Endodermal cell (in vitro differentiated cells): ENCODE measurements around the gene ZNF692. TPM values are rescaled to one million over a fixed set of nuclear protein-coding genes. Genes with fewer than 3 reads are reported as not detected.

Experiments used
- DNase-seq: peaks from one replicate; pipeline ENCODE4 v3.0.0-alpha.2; 2017
- H3K27ac ChIP-seq: 2 replicates; pipeline ENCODE4 v1.5.1; 2013; ENCODE audit warnings: mild to moderate bottlenecking, low read depth, low read length, moderate library complexity
- H3K27me3 ChIP-seq: 2 replicates; pipeline ENCODE4 v1.6.1; 2013; ENCODE audit warnings: mild to moderate bottlenecking, low read length, moderate library complexity; ENCODE audit not compliant: insufficient read depth, control insufficient read depth, poor library complexity, severe bottlenecking
- H3K36me3 ChIP-seq: 2 replicates; pipeline ENCODE4 v1.7.0; 2013; ENCODE audit warnings: mild to moderate bottlenecking, low read length, moderate library complexity; ENCODE audit not compliant: control insufficient read depth, insufficient read depth
- H3K4me1 ChIP-seq: one replicate; pipeline ENCODE4 v1.7.0; 2013; ENCODE audit warnings: low read length; ENCODE audit not compliant: control insufficient read depth, insufficient read depth
- H3K4me3 ChIP-seq: 2 replicates; pipeline ENCODE4 v1.5.1; 2013; ENCODE audit warnings: mild to moderate bottlenecking, low read length, moderate library complexity
- H3K9ac ChIP-seq: 2 replicates; pipeline ENCODE4 v1.6.1; 2013; ENCODE audit warnings: mild to moderate bottlenecking, low read length, moderate library complexity; ENCODE audit not compliant: poor library complexity, severe bottlenecking; ENCODE audit errors: extremely low read depth
- H3K9me3 ChIP-seq: 2 replicates; pipeline ENCODE4 v1.6.1; 2013; ENCODE audit warnings: mild to moderate bottlenecking, low read length, moderate library complexity; ENCODE audit not compliant: control insufficient read depth
- H3K27ac Mint-ChIP-seq: 2 replicates; pipeline ENCODE4 v1.8.0; 2020; ENCODE audit warnings: mixed read lengths
- H3K27me3 Mint-ChIP-seq: 2 replicates; pipeline ENCODE4 v1.8.0; 2021; ENCODE audit warnings: mild to moderate bottlenecking, mixed read lengths; ENCODE audit not compliant: insufficient read depth
- H3K36me3 Mint-ChIP-seq: 2 replicates; pipeline ENCODE4 v1.8.0; 2020; ENCODE audit warnings: low read depth, mixed read lengths
- H3K4me1 Mint-ChIP-seq: 2 replicates; pipeline ENCODE4 v1.8.0; 2020; ENCODE audit warnings: mixed read lengths
- H3K4me3 Mint-ChIP-seq: 2 replicates; pipeline ENCODE4 v1.8.0; 2020; ENCODE audit warnings: mild to moderate bottlenecking, moderate library complexity, mixed read lengths
- H3K9me3 Mint-ChIP-seq: 2 replicates; pipeline ENCODE4 v1.8.0; 2020; ENCODE audit warnings: mild to moderate bottlenecking, mixed read lengths
- CTCF ChIP-seq: fragments of 200-600 bp; sonication (generic); conservative IDR thresholded peaks from 2 replicates; pipeline ENCODE4 v1.5.0; 2021; ENCODE audit warnings: antibody characterized with exemption, mild to moderate bottlenecking
- WGBS, 2 experiments: methylation state at CpG; one replicate each; pipeline versions ENCODE4 v1.1.5 to v1.1.7; 2013; ENCODE audit warnings: missing lambda C conversion rate in 2 of 2, mixed read lengths in 1 of 2; ENCODE audit not compliant: insufficient coverage in 1 of 2, insufficient read length in 1 of 2; 5-methylcytosine and 5-hydroxymethylcytosine counted together
- long read RNA-seq, 4 experiments: library from polyadenylated mRNA in 2 of 4; library from RNA in 1 of 4; library from capped mRNA in 1 of 4; stranded (forward) in 3 of 4; unstranded in 1 of 4; transcript quantifications; one replicate each; pipeline ENCODE4 v2.0.0, GENCODE V29; 2020 to 2021; ENCODE audit warnings: inconsistent platforms in 1 of 4
- polyA plus RNA-seq, 2 experiments: library from polyadenylated mRNA; stranded (reverse); fragments of 50-300 nt; gene quantifications; one replicate each; pipeline ENCODE4 v1.2.3, GENCODE V29; 2013
- total RNA-seq, 2 donors: library from RNA; stranded (reverse); fragmentation: NEBNext Ultra II Directional in 1 of 2; extraction: Animal tissue kit (Norgen Biotek cat#: 25700) in 1 of 2; gene quantifications; 2 replicates in 1 of 2; 3 replicates in 1 of 2; pipeline ENCODE4 v1.2.1, GENCODE V29; 2021

ZNF692 gene
- 10 to 100 TPM; 47.6 to 50.3 TPM for total RNA-seq
- polyA plus RNA-seq (2013, experiment 1 of 2) = 79.3 TPM
- polyA plus RNA-seq (2013, experiment 2 of 2) = 69.4 TPM
- long read RNA-seq, experiment 1, partial matches to known transcripts = 3 of 8 reads
- long read RNA-seq, experiment 1, other reads (novel, unspliced or antisense) = 4 of 8 reads
- long read RNA-seq, experiment 2, transcript ZNF692-201 (12 exons, 1,931 nt) = major isoform, 10 of 43 reads
- long read RNA-seq, experiment 2, partial matches to known transcripts = 6 of 43 reads
- long read RNA-seq, experiment 2, other reads (novel, unspliced or antisense) = 26 of 43 reads
- long read RNA-seq, experiment 3, transcript ZNF692-227 (8 exons, 2,026 nt) = minor isoform, 5 of 110 reads
- long read RNA-seq, experiment 3, transcript ZNF692-201 (12 exons, 1,931 nt) = major isoform, 21 of 110 reads
- long read RNA-seq, experiment 3, partial matches to known transcripts = 12 of 110 reads
- long read RNA-seq, experiment 3, other reads (novel, unspliced or antisense) = 72 of 110 reads
- long read RNA-seq, experiment 4, partial matches to known transcripts = 3 of 17 reads
- long read RNA-seq, experiment 4, other reads (novel, unspliced or antisense) = 10 of 17 reads

- Histone ChIP-seq H3K36me3 (peaks cover 16% of the 10 kb centered on the region), H3K9me3 (no peaks in the 10 kb centered on the region), H3K4me1 (peaks cover 4% of the 10 kb centered on the region), H3K27me3 (peaks cover 34% of the 10 kb centered on the region), H3K4me3 (peak within 1 kb of the TSS; percentile 84), H3K27ac (peak within 1 kb of the TSS; percentile 60), H3K9ac (peak within 1 kb of the TSS; percentile 67)
- H3K4me1 Mint-ChIP-seq = peaks cover 20% of the 10 kb centered on the region
- peaks cover 22% of the 10 kb centered on the region for H3K36me3 Mint-ChIP-seq
- H3K27me3 Mint-ChIP-seq = peaks cover 37% of the 10 kb centered on the region
- DNase-seq = peak; percentile 98
- H3K9me3 Mint-ChIP-seq = no peaks in the 10 kb centered on the region
- peak within 1 kb of the TSS; percentile 76 for H3K4me3 Mint-ChIP-seq
- 9 to 52% methylated on average over 12 to 62 of the region's 62 CpGs for WGBS, 2 experiments
- TF ChIP-seq CTCF = no peak
- H3K27ac Mint-ChIP-seq = peak within 1 kb of the TSS; percentile 94
Observed at GRCh38 chr1:248858891-248859889, at the start of gene ZNF692. Gene ZNF692, minus strand, starts transcription at chr1:248859085. Its CDS starts 776 bp downstream, at chr1:248858309.

- TF ChIP-seq CTCF = no peak
- H3K4me3 ChIP-seq = peak overlapping the region; percentile 90
- Mint-ChIP-seq H3K9me3 (peaks cover 12% of the 10 kb centered on the region), H3K36me3 (peaks cover 21% of the 10 kb centered on the region), H3K27me3 (no peaks in the 10 kb centered on the region), H3K27ac (peak overlapping the region; percentile 99), H3K4me3 (peak overlapping the region; percentile 75), H3K4me1 (peaks cover 22% of the 10 kb centered on the region)
- peak overlapping the region; percentile 97 for H3K9ac ChIP-seq
- no peaks in the 10 kb centered on the region for H3K4me1 ChIP-seq
- no peaks in the 10 kb centered on the region for H3K9me3 ChIP-seq
- H3K27me3 ChIP-seq = no peaks in the 10 kb centered on the region
- DNase-seq = peak; percentile 54
- peaks cover 4% of the 10 kb centered on the region for H3K36me3 ChIP-seq
- H3K27ac ChIP-seq = peak overlapping the region; percentile 98
- WGBS, 2 experiments = 38 to 41% methylated on average over 8 to 18 of the region's 18 CpGs
Observed at GRCh38 chr1:248906753-248907661, 48.1 kb upstream of the ZNF692 start.
